GM15510 (cell line): ENCODE data around the gene MAN2A2.

ENCODE experiments used
- POLR2A ChIP-seq: IDR thresholded peaks from 3 replicates; pipeline ENCODE4 v1.6.1; 2011; ENCODE audit warnings: borderline replicate concordance; ENCODE audit not compliant: insufficient read length; ENCODE audit errors: extremely low read depth

Gene MAN2A2

DNA sequence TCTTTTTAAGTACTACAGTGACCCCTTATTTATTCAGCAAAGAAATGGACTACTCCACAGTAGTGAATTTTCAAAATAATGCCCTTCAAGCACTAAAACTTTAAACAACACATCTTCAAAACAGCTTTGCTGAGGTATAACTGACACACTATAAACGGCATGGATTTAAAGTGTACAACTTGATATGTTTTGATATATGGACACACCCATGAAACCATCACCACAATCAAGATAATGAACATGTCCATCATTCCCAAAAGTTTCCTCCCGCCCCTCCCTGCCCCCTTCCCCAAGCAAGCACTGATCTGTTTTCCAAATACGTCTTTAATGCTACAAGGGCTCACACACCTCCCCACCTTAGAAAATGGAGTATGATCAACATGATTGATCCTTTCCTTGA lies 36.3 kb upstream of the MAN2A2 start:
- TF ChIP-seq POLR2A: no peak

GRCh38 chr15:90868261-90868689 lies 34.8 kb upstream of the MAN2A2 start, which contains the start of gene FURIN:
TSS of gene FURIN (plus strand) at chr15:90868588. CDS start at chr15:90875741, 7,153 bp downstream.
- TF ChIP-seq POLR2A: no peak

DNA sequence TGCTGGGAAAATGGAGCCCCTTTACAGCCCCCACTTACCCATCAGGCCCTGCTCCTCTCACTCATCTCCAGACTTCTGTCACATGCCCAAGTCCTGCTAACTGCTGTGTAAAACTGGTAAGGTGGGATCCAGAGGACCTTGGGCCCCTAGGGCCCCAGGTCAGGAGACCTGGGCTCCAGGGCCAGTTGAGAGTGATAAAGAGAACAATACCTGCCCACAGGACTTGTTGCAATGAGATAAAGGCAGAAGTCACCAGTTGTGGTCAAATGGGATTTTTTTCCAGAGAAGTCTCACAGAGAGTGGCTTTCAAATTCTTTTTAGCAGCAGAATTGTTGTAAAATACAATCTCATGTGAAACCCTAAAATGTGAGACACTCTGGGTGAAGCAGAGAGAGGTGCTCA lies 34.0 kb upstream of the MAN2A2 start:
- no peak for TF ChIP-seq POLR2A

DNA sequence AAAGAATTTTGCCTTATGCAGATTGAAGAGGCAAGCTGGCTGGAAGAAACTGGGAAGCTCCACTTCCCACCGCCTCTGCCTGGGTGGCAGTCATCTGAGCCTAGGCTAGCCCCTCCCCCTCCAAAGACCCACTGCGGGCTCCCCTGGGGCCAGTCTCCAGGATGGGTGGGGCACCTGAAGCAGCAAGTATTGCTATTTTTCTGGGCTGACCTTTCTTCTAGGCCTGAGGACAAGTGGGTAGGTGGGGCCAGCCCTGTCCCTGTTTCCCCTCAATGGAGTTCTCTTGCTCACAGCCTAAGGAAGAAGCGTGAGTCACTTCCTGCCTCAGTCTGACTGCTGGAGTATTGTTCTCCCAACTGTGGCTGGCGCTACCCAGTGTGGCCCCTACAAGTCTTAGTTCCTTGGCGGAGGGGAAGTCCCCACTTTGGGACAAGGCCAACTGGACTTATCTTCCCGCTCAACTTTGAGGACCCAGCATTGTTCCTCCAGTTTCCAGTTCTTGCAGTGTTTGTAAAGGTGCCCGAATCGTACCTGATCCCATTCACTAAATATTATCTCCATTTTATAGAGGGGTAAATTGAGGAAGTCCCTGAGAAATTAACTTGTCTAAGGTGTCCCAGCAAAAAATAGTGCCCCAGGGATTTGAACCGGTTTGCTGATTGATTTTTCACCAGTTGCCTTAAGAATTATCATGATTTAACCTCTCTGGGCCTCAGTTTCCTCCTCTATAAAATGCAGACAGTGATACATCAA lies 33.3 kb upstream of the MAN2A2 start:
- TF ChIP-seq POLR2A: no peak

DNA sequence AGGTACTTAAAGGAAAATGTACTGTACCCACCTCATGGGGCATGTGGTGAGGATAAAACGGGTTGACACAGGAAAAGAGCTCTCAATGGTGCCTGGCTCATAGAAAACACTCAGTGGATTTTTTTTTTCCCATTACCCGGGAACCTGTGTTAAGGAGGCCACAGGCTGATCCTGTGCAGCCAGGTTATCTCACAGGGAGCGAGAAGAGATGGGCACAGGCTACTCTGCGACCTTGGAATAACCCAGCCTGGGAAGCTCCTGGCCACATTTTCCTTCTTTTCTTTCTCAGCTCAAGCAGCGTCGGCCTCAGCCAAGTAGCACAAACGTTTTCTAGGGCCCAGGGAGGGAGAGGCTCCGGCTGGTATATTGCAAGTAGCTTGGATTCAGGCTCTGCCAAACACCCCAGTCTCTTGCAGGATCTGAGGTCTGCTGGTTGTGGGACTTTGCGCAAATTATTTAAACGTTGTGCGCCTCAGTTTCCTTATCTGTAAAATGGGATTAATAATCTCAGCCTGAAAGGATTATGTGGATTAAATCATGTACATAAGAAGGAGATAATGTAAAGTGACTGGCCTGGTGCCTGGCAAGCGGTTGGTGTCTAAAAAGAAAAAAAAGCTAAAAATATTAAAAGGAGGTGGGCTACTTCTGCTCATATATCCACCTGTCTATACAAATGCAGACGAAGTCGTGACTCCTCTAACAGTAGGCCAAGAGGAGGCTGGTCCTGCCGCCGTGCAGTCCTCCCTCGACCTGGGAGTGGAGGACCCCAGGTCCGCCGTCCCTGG lies 32.6 kb upstream of the MAN2A2 start:
- TF ChIP-seq POLR2A: no peak

- TF ChIP-seq POLR2A: no peak
Measured at GRCh38 chr15:90871139-90871715, 31.9 kb upstream of the MAN2A2 start.

GRCh38 chr15:90871716-90872485 lies 31.2 kb upstream of the MAN2A2 start:
- TF ChIP-seq POLR2A: no peak

GRCh38 chr15:90872486-90873184 lies 30.5 kb upstream of the MAN2A2 start:
- no peak for TF ChIP-seq POLR2A

DNA sequence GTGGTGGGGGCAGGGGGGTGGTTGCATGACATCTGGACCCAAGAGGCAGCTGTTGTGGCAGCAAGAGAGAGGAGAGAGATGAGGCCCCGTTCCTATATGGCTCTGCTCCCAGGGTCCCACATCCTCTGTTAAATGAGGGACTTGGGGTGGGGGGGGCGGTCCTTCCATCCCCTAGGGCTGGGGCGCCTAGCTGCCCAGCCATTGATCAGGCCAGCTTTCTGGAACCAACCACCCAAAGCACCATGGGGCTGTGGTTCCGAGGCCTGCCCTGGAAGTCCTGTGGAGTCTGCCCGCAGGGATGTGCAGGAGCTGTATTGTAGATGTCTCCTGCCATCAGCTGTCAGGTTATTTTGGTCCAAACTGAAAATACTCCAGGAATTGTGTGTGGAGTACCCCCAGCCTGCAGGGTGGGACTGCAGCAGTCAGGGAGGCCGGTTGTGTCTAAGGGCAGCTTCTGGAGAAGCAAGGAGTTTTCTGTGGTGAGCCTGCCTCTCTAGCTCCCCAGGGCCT lies 29.6 kb upstream of the MAN2A2 start:
- no peak for TF ChIP-seq POLR2A

- no peak for TF ChIP-seq POLR2A
Measured at GRCh38 chr15:90873998-90874605, 29.0 kb upstream of the MAN2A2 start.

- TF ChIP-seq POLR2A: no peak
Measured at GRCh38 chr15:90875549-90875981, 27.5 kb upstream of the MAN2A2 start.

DNA sequence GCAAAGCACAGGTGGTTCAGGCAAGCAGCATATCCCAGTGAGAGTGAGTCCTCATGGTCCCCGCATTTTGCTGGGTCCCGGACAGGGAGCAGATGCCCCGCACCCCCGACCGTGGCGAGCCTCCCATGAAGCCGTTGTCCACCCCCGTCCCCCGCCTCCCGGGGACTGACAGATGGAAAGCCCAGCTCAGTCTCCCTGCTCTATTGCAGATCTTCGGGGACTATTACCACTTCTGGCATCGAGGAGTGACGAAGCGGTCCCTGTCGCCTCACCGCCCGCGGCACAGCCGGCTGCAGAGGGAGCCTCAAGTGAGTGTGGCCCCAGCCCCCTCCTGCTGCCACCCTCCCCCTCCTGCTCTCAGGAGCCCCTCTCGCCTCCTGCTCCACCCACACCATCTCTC lies 27.1 kb upstream of the MAN2A2 start:
- TF ChIP-seq POLR2A: no peak

DNA sequence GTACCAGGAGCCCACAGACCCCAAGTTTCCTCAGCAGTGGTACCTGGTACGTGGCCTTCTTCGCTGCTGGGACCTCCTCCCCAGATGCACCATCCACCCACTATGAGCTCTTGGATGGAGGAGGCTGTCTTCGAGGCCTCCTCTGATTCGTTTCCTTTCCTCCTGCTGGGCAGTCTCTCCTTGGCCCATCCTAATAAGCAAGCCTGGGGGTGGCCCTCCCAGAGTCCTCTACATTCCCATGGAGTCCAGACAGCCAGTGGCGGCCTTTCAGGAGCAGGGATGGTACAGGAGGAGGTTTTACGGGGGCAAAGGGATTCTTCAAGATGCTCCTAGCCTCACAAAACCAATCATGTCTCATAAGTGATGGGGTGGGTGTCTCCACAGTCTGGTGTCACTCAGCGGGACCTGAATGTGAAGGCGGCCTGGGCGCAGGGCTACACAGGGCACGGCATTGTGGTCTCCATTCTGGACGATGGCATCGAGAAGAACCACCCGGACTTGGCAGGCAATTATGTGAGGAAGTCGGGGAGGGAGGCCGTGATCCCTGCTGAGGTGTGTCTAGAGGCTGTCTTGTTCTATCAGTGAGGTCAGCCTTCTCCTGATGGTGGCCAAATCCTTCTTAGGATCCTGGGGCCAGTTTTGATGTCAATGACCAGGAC lies 26.5 kb upstream of the MAN2A2 start:
- no peak for TF ChIP-seq POLR2A
